SU-DHL-6 (cell line): ENCODE data around the gene TBC1D10B.

Experiments used
- EZH2phosphoT487 ChIP-seq: fragments of 200-600 bp; sonication (generic), shearing (Covaris generic); conservative IDR thresholded peaks from 2 replicates; pipeline ENCODE4 v1.6.1; 2018; ENCODE audit warnings: mild to moderate bottlenecking, antibody characterized with exemption, low read length, moderate library complexity, mixed read lengths
- TF ChIP-seq, protein P1 (sequence below): fragments of 200-600 bp; sonication (generic); IDR thresholded peaks from one replicate; pipeline ENCODE4 v1.5.1; 2017; ENCODE audit warnings: antibody characterized with exemption, mild to moderate bottlenecking, low read length, moderate library complexity; ENCODE audit not compliant: insufficient read depth, poor library complexity, severe bottlenecking

DNA sequence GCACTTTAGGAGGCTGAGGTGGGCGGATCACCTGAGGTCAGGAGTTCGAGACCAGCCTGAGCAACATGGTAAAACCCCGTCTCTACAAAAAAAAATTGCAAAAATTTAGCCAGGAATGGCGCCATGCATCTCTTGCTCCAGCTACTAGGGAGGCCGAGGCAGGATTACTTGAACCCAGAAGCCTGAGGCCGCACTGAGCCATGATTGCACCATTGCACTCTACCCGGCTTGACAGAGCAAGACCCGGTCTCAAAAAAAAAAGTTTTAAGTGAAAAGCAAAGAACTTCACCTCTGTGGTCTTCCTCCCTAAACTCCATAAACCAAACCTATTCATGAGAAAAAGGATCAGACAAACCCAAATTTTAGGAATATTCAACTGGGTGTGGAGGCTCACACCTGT lies 22.2 kb downstream of the TBC1D10B start:
- TF ChIP-seq, protein P1, sequence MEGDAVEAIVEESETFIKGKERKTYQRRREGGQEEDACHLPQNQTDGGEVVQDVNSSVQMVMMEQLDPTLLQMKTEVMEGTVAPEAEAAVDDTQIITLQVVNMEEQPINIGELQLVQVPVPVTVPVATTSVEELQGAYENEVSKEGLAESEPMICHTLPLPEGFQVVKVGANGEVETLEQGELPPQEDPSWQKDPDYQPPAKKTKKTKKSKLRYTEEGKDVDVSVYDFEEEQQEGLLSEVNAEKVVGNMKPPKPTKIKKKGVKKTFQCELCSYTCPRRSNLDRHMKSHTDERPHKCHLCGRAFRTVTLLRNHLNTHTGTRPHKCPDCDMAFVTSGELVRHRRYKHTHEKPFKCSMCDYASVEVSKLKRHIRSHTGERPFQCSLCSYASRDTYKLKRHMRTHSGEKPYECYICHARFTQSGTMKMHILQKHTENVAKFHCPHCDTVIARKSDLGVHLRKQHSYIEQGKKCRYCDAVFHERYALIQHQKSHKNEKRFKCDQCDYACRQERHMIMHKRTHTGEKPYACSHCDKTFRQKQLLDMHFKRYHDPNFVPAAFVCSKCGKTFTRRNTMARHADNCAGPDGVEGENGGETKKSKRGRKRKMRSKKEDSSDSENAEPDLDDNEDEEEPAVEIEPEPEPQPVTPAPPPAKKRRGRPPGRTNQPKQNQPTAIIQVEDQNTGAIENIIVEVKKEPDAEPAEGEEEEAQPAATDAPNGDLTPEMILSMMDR: no peak
- no peak for TF ChIP-seq EZH2phosphoT487
